Epithelial cell of alveolus of lung (primary cell): Measurements from ENCODE around the gene ATP6V1D. TPM values are rescaled to one million over a fixed set of nuclear protein-coding genes. Genes with fewer than 3 reads are reported as not detected.

Experiments used
- total RNA-seq: library from RNA; depleted of rRNA; stranded (reverse); fragments of >200 nt; gene quantifications from 2 replicates; pipeline ENCODE4 v1.2.1, GENCODE V29; 2015

The ATP6V1D gene
- 34.4 and 65.7 TPM in 2 replicates for total RNA-seq

DNA sequence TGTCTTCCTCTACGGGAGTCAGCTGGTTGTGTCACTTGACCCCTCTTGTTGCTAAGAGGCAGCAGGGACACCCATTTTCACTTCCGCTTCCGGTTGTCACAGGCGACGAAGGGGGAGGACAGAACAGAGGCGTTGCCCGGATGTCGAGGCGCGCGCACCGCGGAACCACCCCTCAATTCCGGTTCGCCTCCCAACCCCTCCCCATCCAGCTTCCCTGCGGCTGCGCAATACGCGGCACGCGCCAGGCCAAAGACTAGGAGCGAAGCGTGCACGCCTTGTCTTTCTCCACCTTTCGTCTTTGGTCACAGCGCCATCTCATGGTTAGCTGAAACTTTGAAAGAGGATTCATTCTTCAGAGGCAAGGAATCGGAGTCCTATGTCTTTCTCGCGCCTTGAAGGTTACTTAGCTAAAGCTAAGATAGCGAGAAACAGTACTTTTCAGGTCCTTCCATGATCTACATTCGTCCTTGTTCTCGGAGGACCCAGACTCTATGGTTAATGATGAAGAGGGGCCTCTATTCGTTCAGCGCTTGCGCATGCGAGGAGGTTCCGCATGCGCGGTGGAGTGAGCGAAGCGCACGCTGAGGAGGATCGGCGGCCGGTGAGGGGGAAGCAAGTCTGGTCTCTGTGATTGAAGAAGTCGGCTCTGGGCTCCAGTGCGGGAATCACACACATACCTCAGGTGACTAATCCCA, at the start of gene ATP6V1D, which contains the start of gene EIF2S1:
ATP6V1D (minus strand) TSS at position 30 of the 695 bp plus-strand sequence. CDS start 106 bp downstream, outside the sequence.
EIF2S1 (plus strand) TSS at position 554 of the 695 bp plus-strand sequence. CDS start 4,440 bp downstream, outside the sequence.

Other genes starting within 250 kb of the ATP6V1D start
- not detected in 2 replicates for gene GARIN2, start 170.4 kb downstream of the ATP6V1D start, total RNA-seq
- 8.8 and 10.6 TPM in 2 replicates for gene PALS1, start 118.4 kb downstream of the ATP6V1D start, total RNA-seq
- gene EIF2S1, start 524 bp upstream of the ATP6V1D start, total RNA-seq = 75.3 and 128 TPM in 2 replicates
- gene PLEK2, start 52.4 kb upstream of the ATP6V1D start, total RNA-seq = 5.0 and 30.3 TPM in 2 replicates
- gene TMEM229B, start 128.9 kb upstream of the ATP6V1D start, total RNA-seq = not detected in 2 replicates
- 0.26 and 1.8 TPM in 2 replicates for gene PLEKHH1, start 173.5 kb upstream of the ATP6V1D start, total RNA-seq
- gene PIGH, start 240.5 kb upstream of the ATP6V1D start, total RNA-seq = 10.3 and 12.1 TPM in 2 replicates